Measurements from ENCODE around the gene SURF4. TPM values are rescaled to one million over a fixed set of nuclear protein-coding genes. Genes with fewer than 3 reads are reported as not detected.

SURF4 gene
- polyA plus RNA-seq, 1 experiment, result 296 TPM

DNA sequence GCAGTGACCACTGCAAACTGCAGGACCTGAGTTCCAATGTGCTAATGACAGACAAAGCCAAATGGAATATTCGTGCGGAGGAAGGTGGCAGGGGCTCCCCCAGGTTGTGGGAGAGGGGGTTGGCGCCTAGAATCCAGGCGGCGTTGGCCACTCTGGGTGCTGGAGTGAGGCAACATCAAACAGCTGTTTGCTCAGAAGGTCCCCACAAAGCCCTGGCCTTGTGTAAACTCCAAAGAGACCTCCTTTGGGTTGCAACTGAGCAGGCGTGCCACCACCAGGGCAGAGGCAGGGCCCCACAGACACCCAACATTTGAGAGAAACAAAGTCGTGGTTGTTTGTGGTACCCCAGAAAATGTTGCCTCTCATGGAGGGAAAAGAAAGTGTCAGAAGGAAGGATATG is 14.9 kb upstream of the SURF4 start:
- CTCF ChIA-PET, result interaction anchor here (0.7 kb wide), 1 partner anchor 26 kb away, joined by 4 read pairs; no protein-coding TSS in a partner anchor

DNA sequence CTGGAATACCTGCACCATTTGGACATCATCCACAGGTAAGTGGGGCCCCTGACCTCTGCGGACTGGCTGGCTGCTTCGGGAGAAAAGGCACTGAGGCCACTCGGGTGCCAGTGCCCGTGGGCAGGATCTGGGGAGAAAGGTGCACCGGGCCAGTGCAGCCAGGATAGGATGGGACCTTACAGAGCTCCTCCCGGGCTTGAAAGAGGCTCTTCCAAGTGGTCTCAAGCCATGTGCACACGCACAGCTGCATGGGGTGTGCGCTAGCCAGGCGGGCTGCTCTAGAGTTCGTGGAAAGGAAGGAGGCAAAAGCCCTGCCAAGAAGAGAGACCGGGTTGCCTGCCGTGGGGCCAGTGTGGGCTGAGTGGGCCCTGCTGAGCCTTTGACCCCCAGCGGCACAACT is 13.7 kb upstream of the SURF4 start:
- Histone ChIP-seq H3K4me3 (ENCODE audit: low read depth, low read length) (no peak overlapping the region), H3K27ac (ENCODE audit: low read depth, low read length) (no peak overlapping the region), H3K27me3 (ENCODE audit: control insufficient read depth, insufficient read depth, low read length) (peaks cover 5% of the 10 kb centered on the region), H3K9me3 (ENCODE audit: control insufficient read depth, insufficient read depth, low read length) (no peaks in the 10 kb centered on the region)
- TF ChIP-seq, protein P1, sequence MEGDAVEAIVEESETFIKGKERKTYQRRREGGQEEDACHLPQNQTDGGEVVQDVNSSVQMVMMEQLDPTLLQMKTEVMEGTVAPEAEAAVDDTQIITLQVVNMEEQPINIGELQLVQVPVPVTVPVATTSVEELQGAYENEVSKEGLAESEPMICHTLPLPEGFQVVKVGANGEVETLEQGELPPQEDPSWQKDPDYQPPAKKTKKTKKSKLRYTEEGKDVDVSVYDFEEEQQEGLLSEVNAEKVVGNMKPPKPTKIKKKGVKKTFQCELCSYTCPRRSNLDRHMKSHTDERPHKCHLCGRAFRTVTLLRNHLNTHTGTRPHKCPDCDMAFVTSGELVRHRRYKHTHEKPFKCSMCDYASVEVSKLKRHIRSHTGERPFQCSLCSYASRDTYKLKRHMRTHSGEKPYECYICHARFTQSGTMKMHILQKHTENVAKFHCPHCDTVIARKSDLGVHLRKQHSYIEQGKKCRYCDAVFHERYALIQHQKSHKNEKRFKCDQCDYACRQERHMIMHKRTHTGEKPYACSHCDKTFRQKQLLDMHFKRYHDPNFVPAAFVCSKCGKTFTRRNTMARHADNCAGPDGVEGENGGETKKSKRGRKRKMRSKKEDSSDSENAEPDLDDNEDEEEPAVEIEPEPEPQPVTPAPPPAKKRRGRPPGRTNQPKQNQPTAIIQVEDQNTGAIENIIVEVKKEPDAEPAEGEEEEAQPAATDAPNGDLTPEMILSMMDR (IDR thresholded peaks at IDR 0.05; ENCODE audit: low read depth, low read length), result no peak
- ChIA-PET POLR2A (no interaction called here), CTCF (no interaction called here)
- DNase-seq (ENCODE audit: low read depth, low spot score), result no peak

More for the DNA sequence above, 14.9 kb upstream of the SURF4 start:
- no peak for DNase-seq (ENCODE audit: low read depth, low spot score)
- no peaks in the 10 kb centered on the region for H3K9me3 ChIP-seq (ENCODE audit: control insufficient read depth, insufficient read depth, low read length)
- no peak overlapping the region for H3K4me3 ChIP-seq (ENCODE audit: low read depth, low read length)
- H3K27ac ChIP-seq (ENCODE audit: low read depth, low read length), result no peak overlapping the region
- H3K27me3 ChIP-seq (ENCODE audit: control insufficient read depth, insufficient read depth, low read length), result peaks cover 5% of the 10 kb centered on the region
- POLR2A ChIA-PET, result no interaction called here
- TF ChIP-seq, protein P1 (IDR thresholded peaks at IDR 0.05; ENCODE audit: low read depth, low read length), result no peak

DNA sequence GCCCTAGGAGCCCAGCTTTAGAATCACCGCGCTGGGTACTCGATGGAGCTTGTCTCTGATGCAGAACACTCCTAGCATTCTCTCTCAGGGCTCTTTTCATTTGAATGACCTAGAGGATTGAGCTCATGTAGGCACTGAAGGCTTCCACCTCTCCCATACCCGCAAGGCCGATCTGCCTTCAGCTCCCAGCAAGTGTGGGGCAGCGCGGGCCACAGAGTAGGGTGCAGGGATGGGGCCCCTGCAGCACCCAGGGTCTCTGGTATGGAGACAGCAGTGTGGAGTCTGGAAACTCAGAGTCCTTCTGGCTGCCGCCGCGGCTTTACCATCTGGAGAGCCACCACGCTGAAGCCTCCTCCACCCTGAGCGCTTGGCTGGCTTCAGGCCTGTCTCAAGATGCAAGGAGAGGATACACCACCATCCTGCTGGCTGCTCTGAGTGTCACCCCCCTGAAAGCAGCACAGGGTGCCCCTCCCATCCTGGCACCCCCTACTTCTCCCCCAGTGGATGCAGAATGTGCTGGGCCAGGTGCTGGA is 13.2 kb upstream of the SURF4 start:
- peaks cover 5% of the 10 kb centered on the region for H3K27me3 ChIP-seq (ENCODE audit: control insufficient read depth, insufficient read depth, low read length)
- H3K27ac ChIP-seq (ENCODE audit: low read depth, low read length), result no peak overlapping the region
- CTCF ChIA-PET, result no interaction called here
- H3K9me3 ChIP-seq (ENCODE audit: control insufficient read depth, insufficient read depth, low read length), result no peaks in the 10 kb centered on the region
- TF ChIP-seq, protein P1 (IDR thresholded peaks at IDR 0.05; ENCODE audit: low read depth, low read length), result no peak
- no peak for DNase-seq (ENCODE audit: low read depth, low spot score)
- POLR2A ChIA-PET, result no interaction called here
- no peak overlapping the region for H3K4me3 ChIP-seq (ENCODE audit: low read depth, low read length)

DNA sequence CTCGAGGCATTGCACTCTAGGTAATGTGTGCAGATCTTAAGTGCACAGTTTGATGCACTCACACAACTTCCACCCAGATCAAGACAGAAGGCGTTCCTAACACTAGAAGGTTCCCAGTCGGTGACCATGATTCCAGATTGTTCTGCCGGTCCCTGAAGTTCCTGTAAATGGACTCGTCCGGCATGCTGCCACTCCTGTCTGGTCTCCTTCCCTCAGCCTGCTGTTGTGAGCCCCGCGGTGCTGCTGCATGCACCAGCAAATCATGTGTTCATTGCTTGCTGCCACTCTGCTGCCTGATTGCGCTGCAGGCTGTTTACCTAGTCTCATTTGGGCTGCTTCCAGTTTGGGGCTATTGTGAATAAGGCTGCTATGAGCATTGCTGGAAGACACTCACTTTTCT is 11.8 kb upstream of the SURF4 start:
- H3K9me3 ChIP-seq (ENCODE audit: control insufficient read depth, insufficient read depth, low read length), result no peaks in the 10 kb centered on the region
- H3K27ac ChIP-seq (ENCODE audit: low read depth, low read length), result no peak overlapping the region
- ChIA-PET POLR2A (no interaction called here), CTCF (no interaction called here)
- peaks cover 3% of the 10 kb centered on the region for H3K27me3 ChIP-seq (ENCODE audit: control insufficient read depth, insufficient read depth, low read length)
- DNase-seq (ENCODE audit: low read depth, low spot score), result no peak
- no peak overlapping the region for H3K4me3 ChIP-seq (ENCODE audit: low read depth, low read length)
- TF ChIP-seq, protein P1 (IDR thresholded peaks at IDR 0.05; ENCODE audit: low read depth, low read length), result no peak

DNA sequence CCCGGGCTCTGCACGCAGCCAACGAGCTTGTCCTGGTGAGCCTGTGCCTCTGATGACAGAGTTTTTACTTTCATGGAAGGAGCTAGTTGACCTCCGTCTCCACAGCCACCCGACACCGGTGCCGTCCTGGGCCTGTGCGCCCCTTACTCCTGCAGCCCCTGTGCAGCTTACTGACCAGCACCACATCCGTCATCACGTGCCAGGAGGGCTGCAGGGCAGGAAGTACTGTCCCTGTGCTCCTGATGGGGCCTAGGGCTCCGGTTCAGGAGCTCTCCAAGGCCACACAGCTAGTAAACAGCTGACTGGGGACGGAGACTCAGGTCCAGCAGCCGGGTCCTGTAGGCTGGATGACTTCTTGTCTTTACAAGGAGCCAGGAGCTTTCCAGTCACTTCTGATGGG is 10.5 kb upstream of the SURF4 start:
- H3K27ac ChIP-seq (ENCODE audit: low read depth, low read length), result no peak overlapping the region
- ChIA-PET POLR2A (interaction anchor here (0.9 kb wide), 1 partner anchor 11 kb away, joined by 3 read pairs; no protein-coding TSS in a partner anchor), CTCF (no interaction called here)
- TF ChIP-seq, protein P1 (IDR thresholded peaks at IDR 0.05; ENCODE audit: low read depth, low read length), result no peak
- peaks cover 3% of the 10 kb centered on the region for H3K27me3 ChIP-seq (ENCODE audit: control insufficient read depth, insufficient read depth, low read length)
- no peak for DNase-seq (ENCODE audit: low read depth, low spot score)
- no peaks in the 10 kb centered on the region for H3K9me3 ChIP-seq (ENCODE audit: control insufficient read depth, insufficient read depth, low read length)
- H3K4me3 ChIP-seq (ENCODE audit: low read depth, low read length), result no peak overlapping the region
